Upper lobe of left lung (tissue), 4 donors: Measurements from ENCODE around the gene FOXP1.

ENCODE experiments used
- EP300 ChIP-seq, 4 donors: sonication (generic); formaldehyde crosslinking; IDR thresholded peaks; one replicate each; pipeline ENCODE4 v1.5.1; 2017; ENCODE audit warnings: antibody characterized with exemption in 4 of 4, control low read depth in 2 of 4
- POLR2A ChIP-seq, 4 donors: fragments of 450-650 bp; IDR thresholded peaks; one replicate each; pipeline ENCODE4 v1.5.1; 2016 to 2017; ENCODE audit warnings: antibody characterized with exemption in 4 of 4, mild to moderate bottlenecking in 2 of 4
- POLR2AphosphoS5 ChIP-seq, 2 donors: sonication (generic); formaldehyde crosslinking; IDR thresholded peaks; one replicate each; pipeline ENCODE4 v1.5.1; 2017; ENCODE audit warnings: antibody characterized with exemption in 2 of 2
- TF ChIP-seq, protein P1 (sequence below), 6 experiments: fragments of 450-650 bp in 4 of 6; fragments of 200-600 bp in 2 of 6; sonication (generic) in 2 of 6; IDR thresholded peaks; one replicate each; pipeline ENCODE4 v1.5.1; 2016 to 2019; ENCODE audit warnings: antibody characterized with exemption in 6 of 6

DNA sequence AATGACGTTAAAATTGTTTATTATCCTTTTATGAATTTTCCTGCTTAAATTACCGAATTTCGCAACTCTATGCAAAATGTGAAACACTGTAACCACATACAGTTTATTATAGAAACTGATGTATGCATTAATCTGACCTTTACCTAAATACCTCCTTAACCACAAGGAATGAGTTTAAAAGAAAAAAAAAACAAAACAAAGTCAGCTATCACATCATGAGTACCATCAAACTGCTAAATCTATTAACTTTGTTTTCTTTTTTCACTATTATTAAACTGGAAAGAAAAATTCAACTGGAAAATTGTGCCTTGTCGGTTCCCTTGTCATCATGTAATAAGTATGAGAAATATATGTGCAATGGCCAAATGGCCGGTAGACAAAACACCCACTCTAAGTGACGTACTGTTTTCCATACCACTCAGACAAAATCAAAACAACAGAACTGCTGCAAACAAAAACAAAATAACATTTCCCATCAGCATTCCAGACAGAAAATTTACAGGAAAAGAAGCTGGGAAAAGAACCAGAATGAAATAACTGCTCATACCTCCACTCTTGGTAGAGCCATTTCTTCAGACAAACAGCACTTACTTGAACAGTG, 415.3 kb downstream of the FOXP1 start:
- TF ChIP-seq POLR2A (IDR thresholded peaks at IDR 0.05) (no peak), EP300 (IDR thresholded peaks at IDR 0.05) (no peak), POLR2AphosphoS5 (IDR thresholded peaks at IDR 0.05) (no peak)
- TF ChIP-seq, protein P1, sequence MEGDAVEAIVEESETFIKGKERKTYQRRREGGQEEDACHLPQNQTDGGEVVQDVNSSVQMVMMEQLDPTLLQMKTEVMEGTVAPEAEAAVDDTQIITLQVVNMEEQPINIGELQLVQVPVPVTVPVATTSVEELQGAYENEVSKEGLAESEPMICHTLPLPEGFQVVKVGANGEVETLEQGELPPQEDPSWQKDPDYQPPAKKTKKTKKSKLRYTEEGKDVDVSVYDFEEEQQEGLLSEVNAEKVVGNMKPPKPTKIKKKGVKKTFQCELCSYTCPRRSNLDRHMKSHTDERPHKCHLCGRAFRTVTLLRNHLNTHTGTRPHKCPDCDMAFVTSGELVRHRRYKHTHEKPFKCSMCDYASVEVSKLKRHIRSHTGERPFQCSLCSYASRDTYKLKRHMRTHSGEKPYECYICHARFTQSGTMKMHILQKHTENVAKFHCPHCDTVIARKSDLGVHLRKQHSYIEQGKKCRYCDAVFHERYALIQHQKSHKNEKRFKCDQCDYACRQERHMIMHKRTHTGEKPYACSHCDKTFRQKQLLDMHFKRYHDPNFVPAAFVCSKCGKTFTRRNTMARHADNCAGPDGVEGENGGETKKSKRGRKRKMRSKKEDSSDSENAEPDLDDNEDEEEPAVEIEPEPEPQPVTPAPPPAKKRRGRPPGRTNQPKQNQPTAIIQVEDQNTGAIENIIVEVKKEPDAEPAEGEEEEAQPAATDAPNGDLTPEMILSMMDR (IDR thresholded peaks at IDR 0.05): no peak
